ENCODE measurements around the gene TCERG1L. TPM values are rescaled to one million over a fixed set of nuclear protein-coding genes. Genes with fewer than 3 reads are reported as not detected.

The TCERG1L gene
- total RNA-seq, 1 experiment from 2014 or later: not detected

GRCh38 chr10:131093795-131094366 is 217.6 kb downstream of the TCERG1L start:
- BruUV-seq (replicated peaks): no TSS peak
- no peak overlapping the region for H3K27ac ChIP-seq (ENCODE audit: low read length)
- TF ChIP-seq, protein P1, sequence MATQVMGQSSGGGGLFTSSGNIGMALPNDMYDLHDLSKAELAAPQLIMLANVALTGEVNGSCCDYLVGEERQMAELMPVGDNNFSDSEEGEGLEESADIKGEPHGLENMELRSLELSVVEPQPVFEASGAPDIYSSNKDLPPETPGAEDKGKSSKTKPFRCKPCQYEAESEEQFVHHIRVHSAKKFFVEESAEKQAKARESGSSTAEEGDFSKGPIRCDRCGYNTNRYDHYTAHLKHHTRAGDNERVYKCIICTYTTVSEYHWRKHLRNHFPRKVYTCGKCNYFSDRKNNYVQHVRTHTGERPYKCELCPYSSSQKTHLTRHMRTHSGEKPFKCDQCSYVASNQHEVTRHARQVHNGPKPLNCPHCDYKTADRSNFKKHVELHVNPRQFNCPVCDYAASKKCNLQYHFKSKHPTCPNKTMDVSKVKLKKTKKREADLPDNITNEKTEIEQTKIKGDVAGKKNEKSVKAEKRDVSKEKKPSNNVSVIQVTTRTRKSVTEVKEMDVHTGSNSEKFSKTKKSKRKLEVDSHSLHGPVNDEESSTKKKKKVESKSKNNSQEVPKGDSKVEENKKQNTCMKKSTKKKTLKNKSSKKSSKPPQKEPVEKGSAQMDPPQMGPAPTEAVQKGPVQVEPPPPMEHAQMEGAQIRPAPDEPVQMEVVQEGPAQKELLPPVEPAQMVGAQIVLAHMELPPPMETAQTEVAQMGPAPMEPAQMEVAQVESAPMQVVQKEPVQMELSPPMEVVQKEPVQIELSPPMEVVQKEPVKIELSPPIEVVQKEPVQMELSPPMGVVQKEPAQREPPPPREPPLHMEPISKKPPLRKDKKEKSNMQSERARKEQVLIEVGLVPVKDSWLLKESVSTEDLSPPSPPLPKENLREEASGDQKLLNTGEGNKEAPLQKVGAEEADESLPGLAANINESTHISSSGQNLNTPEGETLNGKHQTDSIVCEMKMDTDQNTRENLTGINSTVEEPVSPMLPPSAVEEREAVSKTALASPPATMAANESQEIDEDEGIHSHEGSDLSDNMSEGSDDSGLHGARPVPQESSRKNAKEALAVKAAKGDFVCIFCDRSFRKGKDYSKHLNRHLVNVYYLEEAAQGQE (IDR thresholded peaks at IDR 0.05; ENCODE audit: insufficient read depth in 1 of 2, low read depth in 2 of 2, low read length in 1 of 2): no peak
- TF ChIP-seq POLR2AphosphoS5 (IDR thresholded peaks at IDR 0.05; ENCODE audit: low read depth, low read length): no peak
- TF ChIP-seq, protein P2, sequence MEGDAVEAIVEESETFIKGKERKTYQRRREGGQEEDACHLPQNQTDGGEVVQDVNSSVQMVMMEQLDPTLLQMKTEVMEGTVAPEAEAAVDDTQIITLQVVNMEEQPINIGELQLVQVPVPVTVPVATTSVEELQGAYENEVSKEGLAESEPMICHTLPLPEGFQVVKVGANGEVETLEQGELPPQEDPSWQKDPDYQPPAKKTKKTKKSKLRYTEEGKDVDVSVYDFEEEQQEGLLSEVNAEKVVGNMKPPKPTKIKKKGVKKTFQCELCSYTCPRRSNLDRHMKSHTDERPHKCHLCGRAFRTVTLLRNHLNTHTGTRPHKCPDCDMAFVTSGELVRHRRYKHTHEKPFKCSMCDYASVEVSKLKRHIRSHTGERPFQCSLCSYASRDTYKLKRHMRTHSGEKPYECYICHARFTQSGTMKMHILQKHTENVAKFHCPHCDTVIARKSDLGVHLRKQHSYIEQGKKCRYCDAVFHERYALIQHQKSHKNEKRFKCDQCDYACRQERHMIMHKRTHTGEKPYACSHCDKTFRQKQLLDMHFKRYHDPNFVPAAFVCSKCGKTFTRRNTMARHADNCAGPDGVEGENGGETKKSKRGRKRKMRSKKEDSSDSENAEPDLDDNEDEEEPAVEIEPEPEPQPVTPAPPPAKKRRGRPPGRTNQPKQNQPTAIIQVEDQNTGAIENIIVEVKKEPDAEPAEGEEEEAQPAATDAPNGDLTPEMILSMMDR (IDR thresholded peaks at IDR 0.05): no peak
- TF ChIP-seq SIN3A (IDR thresholded peaks at IDR 0.05; ENCODE audit: borderline replicate concordance, insufficient read depth, low read depth, low read length): no peak
- no peak for TF ChIP-seq TCF7L2 (IDR thresholded peaks at IDR 0.05; ENCODE audit: low read depth, low read length)
- intact Hi-C loops (cut with micrococcal nuclease; ENCODE audit: unreplicated experiment) (no loop called here), in situ Hi-C loops (cut with HindIII; ENCODE audit: low pct_unique_long_range_greater_than_20kb, low sequenced_read_pairs) (no loop called here)
- ATAC-seq (no peak), DNase-seq (ENCODE audit: low read depth, low spot score) (no peak)
- CTCF ChIA-PET: interaction anchor here (0.7 kb wide), 1 partner anchor 174 kb away, joined by 3 read pairs; no protein-coding TSS in a partner anchor
- POLR2A ChIA-PET: no interaction called here
- no peaks in the 10 kb centered on the region for H3K4me1 ChIP-seq (ENCODE audit: control insufficient read depth, insufficient read depth, low read length)
- H3K4me3 ChIP-seq (ENCODE audit: low read depth in 2 of 2, low read length in 2 of 2): no peak overlapping the region
- no peaks in the 10 kb centered on the region; the same call in 1 of the 2 replicates for H3K27me3 ChIP-seq (ENCODE audit: control insufficient read depth, insufficient read depth, low read length)
- H3K9me3 ChIP-seq (ENCODE audit: control insufficient read depth, insufficient read depth, low read depth, low read length): no peaks in the 10 kb centered on the region
- H3K36me3 ChIP-seq (ENCODE audit: control insufficient read depth, insufficient read depth, low read length): no peaks in the 10 kb centered on the region

GRCh38 chr10:131093346-131093745 is 218.2 kb downstream of the TCERG1L start:
- Histone ChIP-seq H3K36me3 (ENCODE audit: control insufficient read depth, insufficient read depth, low read length) (no peaks in the 10 kb centered on the region), H3K9me3 (ENCODE audit: control insufficient read depth, insufficient read depth, low read depth, low read length) (no peaks in the 10 kb centered on the region), H3K4me1 (ENCODE audit: control insufficient read depth, insufficient read depth, low read length) (no peaks in the 10 kb centered on the region), H3K27me3 (ENCODE audit: control insufficient read depth, insufficient read depth, low read length) (no peaks in the 10 kb centered on the region; the same call in 1 of the 2 replicates), H3K4me3 (ENCODE audit: low read depth in 2 of 2, low read length in 2 of 2) (no peak overlapping the region), H3K27ac (ENCODE audit: low read length) (no peak overlapping the region)
- in situ Hi-C loops (cut with HindIII; ENCODE audit: low pct_unique_long_range_greater_than_20kb, low sequenced_read_pairs): no loop called here
- ATAC-seq (no peak), DNase-seq (ENCODE audit: low read depth, low spot score) (no peak)
- no TSS peak for BruUV-seq (replicated peaks)
- intact Hi-C loops (cut with micrococcal nuclease; ENCODE audit: unreplicated experiment): no loop called here
- ChIA-PET CTCF (no interaction called here), POLR2A (no interaction called here)
- no peak for TF ChIP-seq TCF7L2 (IDR thresholded peaks at IDR 0.05; ENCODE audit: low read depth, low read length)
- TF ChIP-seq POLR2AphosphoS5 (IDR thresholded peaks at IDR 0.05; ENCODE audit: low read depth, low read length): no peak
- TF ChIP-seq, protein P2 (IDR thresholded peaks at IDR 0.05): no peak
- no peak for TF ChIP-seq SIN3A (IDR thresholded peaks at IDR 0.05; ENCODE audit: borderline replicate concordance, insufficient read depth, low read depth, low read length)
- TF ChIP-seq, protein P1 (IDR thresholded peaks at IDR 0.05; ENCODE audit: insufficient read depth in 1 of 2, low read depth in 2 of 2, low read length in 1 of 2): no peak

All from Panc1 (cell line).